Natural killer cell (primary cell): ENCODE results near the gene CDKAL1. TPM values are rescaled to one million over a fixed set of nuclear protein-coding genes. Genes with fewer than 3 reads are reported as not detected.
"Not testable (repeated sequence)": the region's sequence is repeated elsewhere in the genome, so short reads cannot be mapped to it uniquely, and the experiment has no call there.

Source experiments
- ATAC-seq, 3 donors: fragments of 150-1000 bp in 2 of 3; fragments of 200-7000 bp in 1 of 3; cut with Tn5 transposase; 1 replicate in 1 of 3; 2 replicates in 2 of 3; pipeline ENCODE4 v1.10.0; 2021; ENCODE audit warnings: mild to moderate bottlenecking in 2 of 3, moderate library complexity in 2 of 3
- DNase-seq, 2 donors: peaks; one replicate each; pipeline versions ENCODE4 v3.0.0 to v3.0.0-alpha.2; 2013 to 2021; ENCODE audit warnings: mixed read lengths in 1 of 2
- H3K27ac ChIP-seq: one replicate; pipeline ENCODE4 v1.5.1; 2013; ENCODE audit warnings: mild to moderate bottlenecking, low read length
- H3K27me3 ChIP-seq: one replicate; pipeline ENCODE4 v1.6.1; 2013; ENCODE audit warnings: low read length; ENCODE audit not compliant: control insufficient read depth, insufficient read depth
- H3K36me3 ChIP-seq: one replicate; pipeline ENCODE4 v1.6.1; 2013; ENCODE audit warnings: low read length; ENCODE audit not compliant: control insufficient read depth, insufficient read depth
- H3K4me1 ChIP-seq: one replicate; pipeline ENCODE4 v1.6.1; 2013; ENCODE audit warnings: low read length; ENCODE audit not compliant: control insufficient read depth, insufficient read depth
- H3K4me3 ChIP-seq: one replicate; pipeline ENCODE4 v1.5.1; 2013; ENCODE audit warnings: low read length
- H3K9me3 ChIP-seq: one replicate; pipeline ENCODE4 v1.6.1; 2013; ENCODE audit warnings: low read length; ENCODE audit not compliant: control insufficient read depth, insufficient read depth
- H3K27ac Mint-ChIP-seq, 2 donors: one replicate each; pipeline ENCODE4 v1.8.0; 2022; ENCODE audit warnings: mild to moderate bottlenecking in 2 of 2, mixed read lengths in 2 of 2, moderate library complexity in 1 of 2
- H3K27me3 Mint-ChIP-seq, 2 donors: one replicate each; pipeline ENCODE4 v1.8.0; 2022; ENCODE audit warnings: low read depth in 2 of 2, mixed read lengths in 2 of 2
- H3K36me3 Mint-ChIP-seq: one replicate; pipeline ENCODE4 v1.8.0; 2022; ENCODE audit warnings: mixed read lengths
- H3K4me1 Mint-ChIP-seq, 2 donors: one replicate each; pipeline ENCODE4 v1.8.0; 2022; ENCODE audit warnings: mixed read lengths in 2 of 2
- H3K4me3 Mint-ChIP-seq: one replicate; pipeline ENCODE4 v1.8.0; 2022; ENCODE audit warnings: mild to moderate bottlenecking, moderate library complexity, mixed read lengths
- H3K9me3 Mint-ChIP-seq, 2 donors: one replicate each; pipeline ENCODE4 v1.8.0; 2022; ENCODE audit warnings: mixed read lengths in 2 of 2
- WGBS: methylation state at CpG from one replicate; pipeline ENCODE4 v1.1.7; 2013; ENCODE audit warnings: missing lambda C conversion rate; ENCODE audit not compliant: insufficient coverage; 5-methylcytosine and 5-hydroxymethylcytosine counted together
- intact Hi-C: fragments of 100-400 bp; cut with micrococcal nuclease; formaldehyde crosslinking; loops from one replicate; pipeline ENCODE4 v1.14.2; 2022
- total RNA-seq, 4 donors: library from RNA; stranded (reverse); fragments of 120-200 nt in 1 of 4; gene quantifications; one replicate each; pipeline versions ENCODE4 v1.2.3 to v1.2.4, GENCODE V29; 2013 to 2022
- TF ChIP-seq, protein P1 (sequence below): fragments of 200-600 bp; IDR thresholded peaks from one replicate; pipeline ENCODE4 v1.8.0; 2022; ENCODE audit warnings: antibody characterized with exemption

The CDKAL1 gene
- total RNA-seq, 3 donors from 2014 or later (not counting 1 experiment from before 2014, with no cell fraction given), result 26.0 to 32.8 (median 28.9) TPM

DNA sequence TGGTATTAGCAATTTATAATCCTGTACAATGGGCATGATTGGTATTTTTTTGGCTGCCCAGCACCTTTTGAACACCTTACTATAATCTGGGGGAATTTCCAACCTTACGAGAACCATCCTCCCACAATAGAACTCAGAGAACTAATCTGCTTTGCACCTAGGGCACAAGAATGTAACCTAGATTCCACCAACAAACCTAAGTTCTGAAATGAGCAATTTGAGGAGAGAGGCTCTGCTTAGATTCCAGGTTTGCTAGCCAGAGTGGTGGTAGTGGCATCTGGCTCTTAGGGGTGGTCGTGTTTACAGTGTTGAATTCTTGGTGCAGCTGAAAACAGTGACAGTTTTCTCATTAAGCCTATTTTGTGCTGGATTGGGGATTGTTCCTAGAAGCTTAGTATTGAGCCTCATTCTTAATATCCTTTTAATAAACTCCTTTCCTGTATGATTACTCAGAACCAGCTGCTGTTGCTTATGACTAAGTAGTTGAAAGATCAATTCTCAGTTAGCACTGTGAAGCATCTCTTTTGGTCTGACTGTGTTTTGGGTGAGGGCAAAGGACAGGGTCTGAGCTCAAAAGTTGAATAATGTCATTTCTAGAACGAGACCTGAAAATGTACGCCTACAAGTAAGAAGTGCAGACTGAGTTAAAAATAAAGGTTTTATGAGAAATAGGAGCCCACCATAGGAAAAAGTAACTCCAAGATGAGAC lies 385.6 kb downstream of the CDKAL1 start:
- Mint-ChIP-seq H3K9me3 (peaks cover 2 to 4% of the 10 kb centered on the region in 2 donors), H3K36me3 (peaks cover 7% of the 10 kb centered on the region), H3K4me3 (no peak overlapping the region), H3K27ac (no peak overlapping the region), H3K27me3 (no peaks in the 10 kb centered on the region), H3K4me1 (peaks cover 8 to 11% of the 10 kb centered on the region in 2 donors)
- Histone ChIP-seq H3K27me3 (no peaks in the 10 kb centered on the region), H3K9me3 (peaks cover 3% of the 10 kb centered on the region), H3K36me3 (no peaks in the 10 kb centered on the region), H3K27ac (no peak overlapping the region), H3K4me3 (no peak overlapping the region), H3K4me1 (no peaks in the 10 kb centered on the region)
- intact Hi-C loops, result no loop called here
- no peak for ATAC-seq
- 84% methylated on average over 4 of the region's 4 CpGs for WGBS
- TF ChIP-seq, protein P1, sequence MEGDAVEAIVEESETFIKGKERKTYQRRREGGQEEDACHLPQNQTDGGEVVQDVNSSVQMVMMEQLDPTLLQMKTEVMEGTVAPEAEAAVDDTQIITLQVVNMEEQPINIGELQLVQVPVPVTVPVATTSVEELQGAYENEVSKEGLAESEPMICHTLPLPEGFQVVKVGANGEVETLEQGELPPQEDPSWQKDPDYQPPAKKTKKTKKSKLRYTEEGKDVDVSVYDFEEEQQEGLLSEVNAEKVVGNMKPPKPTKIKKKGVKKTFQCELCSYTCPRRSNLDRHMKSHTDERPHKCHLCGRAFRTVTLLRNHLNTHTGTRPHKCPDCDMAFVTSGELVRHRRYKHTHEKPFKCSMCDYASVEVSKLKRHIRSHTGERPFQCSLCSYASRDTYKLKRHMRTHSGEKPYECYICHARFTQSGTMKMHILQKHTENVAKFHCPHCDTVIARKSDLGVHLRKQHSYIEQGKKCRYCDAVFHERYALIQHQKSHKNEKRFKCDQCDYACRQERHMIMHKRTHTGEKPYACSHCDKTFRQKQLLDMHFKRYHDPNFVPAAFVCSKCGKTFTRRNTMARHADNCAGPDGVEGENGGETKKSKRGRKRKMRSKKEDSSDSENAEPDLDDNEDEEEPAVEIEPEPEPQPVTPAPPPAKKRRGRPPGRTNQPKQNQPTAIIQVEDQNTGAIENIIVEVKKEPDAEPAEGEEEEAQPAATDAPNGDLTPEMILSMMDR, result no peak
- DNase-seq, result no peak

DNA sequence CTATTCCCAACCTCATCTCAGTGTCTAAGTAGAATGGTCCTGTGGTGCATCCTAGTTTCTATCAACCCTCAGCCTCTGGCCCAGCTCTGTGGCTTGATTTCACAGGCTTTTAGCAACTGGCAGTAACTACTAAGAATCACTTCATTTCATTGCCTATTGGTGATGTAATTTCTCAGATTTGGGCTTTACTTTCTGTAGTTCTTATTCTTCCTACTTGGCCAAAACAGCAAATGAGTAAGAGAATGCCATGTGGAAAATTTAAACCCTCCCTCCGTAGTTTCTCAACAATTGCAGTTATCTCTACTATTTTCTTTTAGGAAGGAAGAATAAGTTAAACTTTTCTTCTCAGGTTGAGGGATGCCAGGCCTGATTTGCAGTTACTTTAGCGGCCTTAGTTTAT lies 387.3 kb downstream of the CDKAL1 start:
- H3K36me3 Mint-ChIP-seq, result no peaks in the 10 kb centered on the region
- H3K27me3 Mint-ChIP-seq, result no peaks in the 10 kb centered on the region
- Histone ChIP-seq H3K4me1 (no peaks in the 10 kb centered on the region), H3K27me3 (no peaks in the 10 kb centered on the region), H3K4me3 (no peak overlapping the region), H3K27ac (no peak overlapping the region), H3K9me3 (no peaks in the 10 kb centered on the region), H3K36me3 (no peaks in the 10 kb centered on the region)
- intact Hi-C loops, result no loop called here
- ATAC-seq (no peak), DNase-seq (no peak)
- H3K9me3 Mint-ChIP-seq, result no peaks in the 10 kb centered on the region
- H3K27ac Mint-ChIP-seq, result no peak overlapping the region
- 100% methylated on average over 1 of the region's 2 CpGs for WGBS
- peaks cover 11 to 12% of the 10 kb centered on the region in 2 donors for H3K4me1 Mint-ChIP-seq
- TF ChIP-seq, protein P1, result no peak
- H3K4me3 Mint-ChIP-seq, result no peak overlapping the region

DNA sequence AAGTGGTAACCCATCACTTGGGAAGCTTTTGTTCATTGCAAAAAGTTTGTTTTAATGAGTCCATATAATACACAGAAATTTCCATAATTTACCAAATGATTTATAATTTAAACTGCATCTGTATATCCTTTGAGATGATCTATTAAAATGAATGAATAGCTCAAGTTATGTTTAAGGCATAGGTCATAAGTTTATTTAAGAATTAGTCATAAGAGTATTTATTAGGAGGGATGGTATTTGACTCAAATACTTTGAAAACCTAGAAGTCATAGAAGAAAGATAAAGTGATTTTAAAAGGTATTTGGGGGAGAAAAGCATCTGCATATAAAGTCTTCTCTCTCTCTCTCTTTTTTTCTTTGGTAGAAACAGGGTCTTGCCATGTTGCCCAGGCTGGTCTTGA lies 388.5 kb downstream of the CDKAL1 start:
- H3K36me3 Mint-ChIP-seq, result no peaks in the 10 kb centered on the region
- no peaks in the 10 kb centered on the region for H3K36me3 ChIP-seq
- H3K27me3 Mint-ChIP-seq, result no peaks in the 10 kb centered on the region
- DNase-seq, result no peak
- peaks cover 11 to 12% of the 10 kb centered on the region in 2 donors for H3K4me1 Mint-ChIP-seq
- H3K27me3 ChIP-seq, result no peaks in the 10 kb centered on the region
- ATAC-seq, result no peak
- intact Hi-C loops, result no loop called here
- no peak overlapping the region for H3K4me3 Mint-ChIP-seq
- H3K27ac Mint-ChIP-seq, result no peak overlapping the region
- no peak overlapping the region for H3K27ac ChIP-seq
- TF ChIP-seq, protein P1, result no peak
- H3K4me1 ChIP-seq, result no peaks in the 10 kb centered on the region
- no peak overlapping the region for H3K4me3 ChIP-seq
- no peaks in the 10 kb centered on the region for H3K9me3 Mint-ChIP-seq
- H3K9me3 ChIP-seq, result no peaks in the 10 kb centered on the region

DNA sequence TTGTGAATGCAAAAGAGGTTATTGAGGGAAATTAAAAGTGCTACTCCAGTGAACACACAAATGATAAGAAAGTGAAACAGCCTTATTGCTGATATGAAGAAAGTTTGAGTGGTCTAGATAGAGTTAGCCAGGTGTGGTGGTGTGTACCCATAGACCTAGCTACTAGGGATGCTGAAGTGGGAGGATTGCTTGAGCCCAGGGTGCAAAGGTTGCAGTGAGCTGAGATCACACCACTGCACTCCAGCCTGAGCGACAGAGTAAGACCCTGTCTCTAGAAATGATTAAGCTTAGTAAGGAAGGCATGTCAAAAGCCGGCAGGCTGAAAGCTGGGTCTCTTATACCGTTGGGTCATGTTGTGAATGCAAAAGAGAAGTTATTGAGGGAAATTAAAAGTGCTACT lies 389.8 kb downstream of the CDKAL1 start:
- ATAC-seq, H3K9me3 ChIP-seq, H3K4me3 Mint-ChIP-seq, H3K36me3 Mint-ChIP-seq, intact Hi-C loops, H3K27me3 Mint-ChIP-seq, H3K27ac Mint-ChIP-seq, H3K36me3 ChIP-seq, H3K27ac ChIP-seq, H3K4me1 ChIP-seq, H3K27me3 ChIP-seq, H3K4me3 ChIP-seq, H3K9me3 Mint-ChIP-seq, DNase-seq: not testable (repeated sequence)
- peaks cover 11 to 12% of the 10 kb centered on the region in 2 donors for H3K4me1 Mint-ChIP-seq
- 86% methylated on average over 3 of the region's 3 CpGs for WGBS
